Measurements from ENCODE around the gene USP49. TPM values are rescaled to one million over a fixed set of nuclear protein-coding genes. Genes with fewer than 3 reads are reported as not detected.

USP49 gene
- total RNA-seq, 6 experiments from 2014 or later = 0.87 to 2.0 (median 1.3) TPM

DNA sequence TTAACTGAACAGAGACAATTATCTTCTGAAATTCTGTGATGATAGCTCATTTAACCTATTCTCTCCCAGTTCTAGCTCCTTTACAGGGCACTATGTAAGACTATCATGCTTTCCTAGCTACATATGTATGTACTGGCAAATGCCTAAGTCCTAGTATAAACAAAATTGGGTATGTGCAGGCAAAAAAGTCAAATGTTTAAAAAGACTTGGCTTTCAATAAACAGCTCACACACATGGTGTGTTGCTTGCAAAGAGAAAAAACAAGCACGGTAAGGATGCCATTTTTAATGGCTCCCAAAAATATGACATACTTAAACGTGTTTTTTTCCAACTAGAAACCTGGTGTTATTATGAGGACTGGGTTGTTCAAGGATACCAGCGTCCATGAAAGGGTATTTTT is 62.9 kb downstream of the USP49 start:
- H3K36me3 ChIP-seq = no peaks in the 10 kb centered on the region
- no peak for ATAC-seq
- TF ChIP-seq, protein P1, sequence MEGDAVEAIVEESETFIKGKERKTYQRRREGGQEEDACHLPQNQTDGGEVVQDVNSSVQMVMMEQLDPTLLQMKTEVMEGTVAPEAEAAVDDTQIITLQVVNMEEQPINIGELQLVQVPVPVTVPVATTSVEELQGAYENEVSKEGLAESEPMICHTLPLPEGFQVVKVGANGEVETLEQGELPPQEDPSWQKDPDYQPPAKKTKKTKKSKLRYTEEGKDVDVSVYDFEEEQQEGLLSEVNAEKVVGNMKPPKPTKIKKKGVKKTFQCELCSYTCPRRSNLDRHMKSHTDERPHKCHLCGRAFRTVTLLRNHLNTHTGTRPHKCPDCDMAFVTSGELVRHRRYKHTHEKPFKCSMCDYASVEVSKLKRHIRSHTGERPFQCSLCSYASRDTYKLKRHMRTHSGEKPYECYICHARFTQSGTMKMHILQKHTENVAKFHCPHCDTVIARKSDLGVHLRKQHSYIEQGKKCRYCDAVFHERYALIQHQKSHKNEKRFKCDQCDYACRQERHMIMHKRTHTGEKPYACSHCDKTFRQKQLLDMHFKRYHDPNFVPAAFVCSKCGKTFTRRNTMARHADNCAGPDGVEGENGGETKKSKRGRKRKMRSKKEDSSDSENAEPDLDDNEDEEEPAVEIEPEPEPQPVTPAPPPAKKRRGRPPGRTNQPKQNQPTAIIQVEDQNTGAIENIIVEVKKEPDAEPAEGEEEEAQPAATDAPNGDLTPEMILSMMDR (IDR thresholded peaks at IDR 0.05) = no peak
- TF ChIP-seq POLR2A (IDR thresholded peaks at IDR 0.05) = no peak
- H3K4me1 ChIP-seq = no peaks in the 10 kb centered on the region
- H3K9me3 ChIP-seq = no peaks in the 10 kb centered on the region
- intact Hi-C loops (cut with DNase I) = no loop called here
- no peak overlapping the region for H3K27ac ChIP-seq
- no peaks in the 10 kb centered on the region for H3K27me3 ChIP-seq
- no peak for DNase-seq
- H3K4me3 ChIP-seq = no peak overlapping the region
- 81% methylated on average over 3 of the region's 3 CpGs for WGBS (ENCODE audit: insufficient coverage, low coverage, low lambda C conversion rate, missing lambda C conversion rate)

DNA sequence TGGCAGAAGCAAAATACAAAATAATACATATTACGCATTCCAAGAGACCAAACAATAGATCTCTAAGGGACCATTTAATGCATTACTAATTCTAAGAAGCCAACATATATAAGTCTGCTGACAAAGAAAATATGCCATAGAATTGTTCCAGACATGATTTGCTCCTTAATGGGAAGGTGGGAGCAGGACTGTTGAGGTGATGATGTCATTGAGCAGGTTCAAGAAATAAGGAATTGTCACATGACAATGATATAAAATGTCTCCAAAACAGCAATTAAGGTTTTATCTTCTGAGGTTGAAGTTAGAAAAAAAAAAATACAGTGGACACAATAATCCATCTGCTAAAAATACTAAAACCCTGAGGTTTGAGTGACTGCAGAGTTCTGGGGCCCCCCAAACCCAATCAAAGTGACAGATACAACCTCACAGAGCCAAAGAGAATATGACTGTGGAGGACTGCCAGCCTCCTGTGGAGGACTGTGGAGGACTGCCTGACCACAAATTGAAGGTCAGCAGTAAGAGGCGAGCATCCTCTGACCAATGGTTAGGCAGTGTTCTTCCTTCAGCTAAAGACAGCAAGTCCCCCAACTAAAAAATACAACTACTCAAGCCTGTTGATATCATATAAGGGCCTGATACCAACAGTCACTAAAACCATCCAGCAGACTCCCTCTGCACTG is 68.7 kb downstream of the USP49 start:
- no peaks in the 10 kb centered on the region for H3K36me3 ChIP-seq
- no peaks in the 10 kb centered on the region for H3K27me3 ChIP-seq
- no peaks in the 10 kb centered on the region for H3K9me3 ChIP-seq
- no peak overlapping the region for H3K4me3 ChIP-seq
- intact Hi-C loops (cut with DNase I) = no loop called here
- no peak for ATAC-seq
- WGBS (ENCODE audit: insufficient coverage, low coverage, low lambda C conversion rate, missing lambda C conversion rate) = 100% methylated on average over 2 of the region's 2 CpGs
- DNase-seq = no peak
- H3K27ac ChIP-seq = no peak overlapping the region
- H3K4me1 ChIP-seq = no peaks in the 10 kb centered on the region
- TF ChIP-seq, protein P1 (IDR thresholded peaks at IDR 0.05) = no peak

DNA sequence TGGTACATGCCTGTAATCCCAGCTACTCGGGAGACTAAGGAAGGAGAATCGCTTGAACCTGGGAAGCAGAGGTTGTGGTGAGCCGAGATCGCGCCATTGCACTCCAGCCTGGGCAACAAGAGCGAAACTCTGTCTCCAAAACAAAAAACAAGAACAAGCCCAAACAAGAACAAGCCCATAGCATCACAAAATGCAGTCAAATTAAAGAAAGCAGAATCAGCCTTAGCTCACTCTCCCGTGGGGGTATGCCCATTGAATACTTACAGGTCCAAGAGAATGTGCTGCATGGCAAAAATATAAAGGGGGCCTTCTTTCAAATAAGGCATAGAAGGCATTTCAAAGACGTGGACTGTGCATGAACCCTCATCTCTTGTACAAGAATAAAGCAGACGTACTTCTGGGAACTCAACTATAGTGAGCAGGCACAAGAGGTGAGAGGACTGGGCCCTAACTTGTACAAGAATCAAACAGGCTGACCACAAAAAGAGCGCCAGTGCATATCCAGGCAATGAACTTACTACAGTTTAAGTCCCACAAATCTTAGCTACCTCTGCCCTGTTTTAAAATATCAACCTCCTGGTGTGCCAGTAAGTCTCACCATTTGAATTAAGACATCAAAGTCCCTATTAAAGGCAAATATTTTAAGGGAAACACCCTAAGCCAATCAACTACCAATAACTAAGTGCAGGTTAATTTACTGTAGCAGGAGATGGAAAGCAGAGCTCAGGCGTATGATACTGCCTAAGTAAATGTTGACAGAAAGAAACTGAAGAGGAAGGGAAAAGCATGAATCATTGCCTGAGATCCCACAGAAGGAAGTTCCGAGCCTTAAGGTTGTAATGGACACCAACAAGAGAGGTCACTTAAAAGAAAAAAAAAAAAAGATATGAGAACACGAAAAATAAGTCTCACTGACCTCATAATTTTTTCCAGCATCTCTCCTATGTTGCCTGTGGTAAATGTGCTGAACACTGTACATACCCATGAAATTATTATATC is 70.3 kb downstream of the USP49 start:
- intact Hi-C loops (cut with DNase I) = no loop called here
- no peak overlapping the region for H3K27ac ChIP-seq
- 80% methylated on average over 10 of the region's 13 CpGs for WGBS (ENCODE audit: insufficient coverage, low coverage, low lambda C conversion rate, missing lambda C conversion rate)

DNA sequence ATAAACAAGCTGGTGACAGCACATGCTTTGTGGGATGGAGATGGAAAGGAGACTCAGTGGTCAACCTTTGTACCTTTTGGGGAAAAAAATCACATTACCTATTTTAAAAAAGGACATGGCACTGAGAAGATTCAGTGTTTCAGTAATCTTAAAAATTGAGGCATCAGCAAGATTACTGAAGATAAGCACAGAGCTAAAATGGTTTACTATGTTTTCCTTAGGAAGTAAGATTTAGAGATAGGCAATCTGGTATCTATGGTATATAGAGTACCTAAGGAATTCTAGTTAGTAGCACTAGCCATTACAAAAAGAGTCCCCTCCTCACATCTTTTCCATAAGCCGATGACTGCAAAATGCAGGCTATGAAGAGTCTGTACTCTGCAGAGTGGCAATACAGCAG is 72.0 kb downstream of the USP49 start:
- TF ChIP-seq POLR2A (IDR thresholded peaks at IDR 0.05) = no peak
- TF ChIP-seq, protein P1 (IDR thresholded peaks at IDR 0.05) = no peak
- 100% methylated on average over 1 of the region's 1 CpG for WGBS (ENCODE audit: insufficient coverage, low coverage, low lambda C conversion rate, missing lambda C conversion rate)
- Histone ChIP-seq H3K4me1 (no peaks in the 10 kb centered on the region), H3K27ac (no peak overlapping the region), H3K27me3 (no peaks in the 10 kb centered on the region), H3K36me3 (no peaks in the 10 kb centered on the region), H3K9me3 (no peaks in the 10 kb centered on the region), H3K4me3 (no peak overlapping the region)
- DNase-seq (no peak), ATAC-seq (no peak)
- intact Hi-C loops (cut with DNase I) = no loop called here

More for the DNA sequence above, 70.3 kb downstream of the USP49 start:
- no peaks in the 10 kb centered on the region for H3K36me3 ChIP-seq
- DNase-seq = no peak
- H3K4me1 ChIP-seq = no peaks in the 10 kb centered on the region
- TF ChIP-seq, protein P1 (IDR thresholded peaks at IDR 0.05) = no peak
- TF ChIP-seq POLR2A (IDR thresholded peaks at IDR 0.05) = no peak
- no peak overlapping the region for H3K4me3 ChIP-seq
- no peaks in the 10 kb centered on the region for H3K9me3 ChIP-seq
- no peak for ATAC-seq
- H3K27me3 ChIP-seq = no peaks in the 10 kb centered on the region

Data from right lobe of liver (tissue), 6 donors.